ENCODE data around the gene STYXL1.

The STYXL1 gene

DNA sequence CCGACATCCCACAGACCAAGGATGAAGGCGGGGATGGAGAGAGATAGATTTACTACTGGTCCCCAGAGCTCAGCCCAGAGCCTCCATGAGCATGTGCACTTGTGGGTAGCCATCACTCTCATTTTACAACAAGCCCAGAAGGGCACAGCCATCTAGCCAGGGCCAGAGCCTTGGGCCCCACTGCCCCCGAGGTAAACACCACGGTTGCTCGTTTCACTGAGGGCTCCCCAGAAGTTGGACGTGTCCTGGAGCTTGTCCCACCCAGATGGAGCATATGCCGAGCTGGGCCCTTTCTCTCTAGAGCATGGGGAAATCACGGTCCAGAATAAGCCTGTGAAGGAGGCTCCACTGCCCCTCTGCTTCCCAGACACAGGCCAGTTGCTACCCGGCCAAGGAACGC is 44.4 kb downstream of the STYXL1 start:
- CTCF ChIA-PET: interaction anchor here (0.6 to 1.5 kb wide), 3 partner anchors 11 to 274 kb away, joined by 3 to 4 read pairs (median 3); no protein-coding TSS in a partner anchor
- TF ChIP-seq, protein P1, sequence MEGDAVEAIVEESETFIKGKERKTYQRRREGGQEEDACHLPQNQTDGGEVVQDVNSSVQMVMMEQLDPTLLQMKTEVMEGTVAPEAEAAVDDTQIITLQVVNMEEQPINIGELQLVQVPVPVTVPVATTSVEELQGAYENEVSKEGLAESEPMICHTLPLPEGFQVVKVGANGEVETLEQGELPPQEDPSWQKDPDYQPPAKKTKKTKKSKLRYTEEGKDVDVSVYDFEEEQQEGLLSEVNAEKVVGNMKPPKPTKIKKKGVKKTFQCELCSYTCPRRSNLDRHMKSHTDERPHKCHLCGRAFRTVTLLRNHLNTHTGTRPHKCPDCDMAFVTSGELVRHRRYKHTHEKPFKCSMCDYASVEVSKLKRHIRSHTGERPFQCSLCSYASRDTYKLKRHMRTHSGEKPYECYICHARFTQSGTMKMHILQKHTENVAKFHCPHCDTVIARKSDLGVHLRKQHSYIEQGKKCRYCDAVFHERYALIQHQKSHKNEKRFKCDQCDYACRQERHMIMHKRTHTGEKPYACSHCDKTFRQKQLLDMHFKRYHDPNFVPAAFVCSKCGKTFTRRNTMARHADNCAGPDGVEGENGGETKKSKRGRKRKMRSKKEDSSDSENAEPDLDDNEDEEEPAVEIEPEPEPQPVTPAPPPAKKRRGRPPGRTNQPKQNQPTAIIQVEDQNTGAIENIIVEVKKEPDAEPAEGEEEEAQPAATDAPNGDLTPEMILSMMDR (IDR thresholded peaks at IDR 0.05; ENCODE audit: insufficient read depth, low read length, missing control alignments): no peak

DNA sequence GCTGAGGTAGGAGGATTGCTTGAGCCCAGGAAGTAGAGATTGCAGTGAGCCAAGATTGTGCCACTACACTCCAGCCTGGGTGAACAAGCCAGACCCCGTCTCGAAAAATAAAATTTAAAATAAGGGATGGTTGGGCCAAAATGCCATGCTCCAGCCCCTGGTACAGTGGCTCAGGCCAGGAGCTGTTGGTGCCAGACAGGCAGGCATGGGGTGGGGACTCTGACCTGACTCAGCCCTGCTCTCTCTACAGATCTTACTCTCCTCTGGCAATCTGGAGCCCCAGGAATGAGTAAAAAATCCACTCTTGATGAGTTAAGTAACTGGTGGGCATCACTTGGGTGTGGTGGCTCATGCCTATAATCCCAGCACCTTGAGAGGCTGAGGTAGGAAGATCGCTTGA is 45.0 kb downstream of the STYXL1 start:
- DNase-seq (ENCODE audit: low read depth, low spot score): no peak
- POLR2A ChIA-PET: no interaction called here
- TF ChIP-seq, protein P1 (IDR thresholded peaks at IDR 0.05; ENCODE audit: insufficient read depth, low read length, missing control alignments): no peak
- CTCF ChIA-PET: interaction anchor here (1.5 kb wide), 1 partner anchor 18 kb away, joined by 4 read pairs; no protein-coding TSS in a partner anchor
- H3K4me3 ChIP-seq (ENCODE audit: low read depth, low read length): no peak overlapping the region

More for the DNA sequence above, 44.4 kb downstream of the STYXL1 start:
- POLR2A ChIA-PET: no interaction called here
- no peak for DNase-seq (ENCODE audit: low read depth, low spot score)
- no peak overlapping the region for H3K4me3 ChIP-seq (ENCODE audit: low read depth, low read length)

DNA sequence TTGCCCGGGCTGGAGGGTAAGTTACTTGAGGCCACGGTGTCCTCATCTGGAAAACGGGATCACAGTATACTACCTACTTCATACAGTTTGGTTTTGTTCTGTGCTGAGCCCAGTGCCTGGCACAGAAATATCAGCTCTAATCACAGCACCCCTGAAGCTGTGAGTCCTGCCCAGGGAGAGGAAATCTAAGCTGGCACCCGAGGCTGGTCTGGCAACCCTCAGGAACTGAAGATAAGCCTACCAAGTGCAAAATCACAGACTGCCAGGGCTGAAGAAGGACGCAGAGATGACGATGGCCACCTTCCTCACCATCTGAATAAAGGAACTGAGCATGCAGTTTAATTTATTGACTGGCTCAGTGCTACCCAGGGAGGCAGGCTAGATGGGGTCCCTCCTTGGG is 45.7 kb downstream of the STYXL1 start:
- no peak for DNase-seq (ENCODE audit: low read depth, low spot score)
- ChIA-PET POLR2A (no interaction called here), CTCF (interaction anchor here (0.8 kb wide), 1 partner anchor 9 kb away, joined by 4 read pairs; no protein-coding TSS in a partner anchor)
- TF ChIP-seq, protein P1 (IDR thresholded peaks at IDR 0.05; ENCODE audit: insufficient read depth, low read length, missing control alignments): no peak
- H3K4me3 ChIP-seq (ENCODE audit: low read depth, low read length): no peak overlapping the region

DNA sequence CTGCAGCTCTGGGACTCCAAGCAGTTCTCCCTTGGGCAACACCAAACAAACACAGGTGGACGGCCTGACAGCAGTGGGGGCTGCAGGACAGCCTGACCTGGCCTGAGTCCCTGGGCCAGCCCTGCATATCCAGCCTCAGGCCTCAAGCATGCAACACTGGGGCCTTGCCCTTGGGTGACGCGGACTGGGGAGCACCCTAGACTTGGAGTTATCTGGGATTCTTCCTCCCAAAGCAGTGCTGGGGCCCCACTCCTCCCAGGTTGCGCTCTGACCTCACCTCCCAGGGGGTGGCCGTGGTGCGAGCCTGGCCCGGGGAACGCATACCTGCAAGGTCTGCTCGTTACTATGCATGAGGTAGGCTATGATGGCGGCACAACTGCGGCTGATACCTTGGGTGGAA is 47.2 kb downstream of the STYXL1 start:
- TF ChIP-seq, protein P1 (IDR thresholded peaks at IDR 0.05; ENCODE audit: insufficient read depth, low read length, missing control alignments): no peak
- H3K4me3 ChIP-seq (ENCODE audit: low read depth, low read length): no peak overlapping the region
- DNase-seq (ENCODE audit: low read depth, low spot score): no peak
- CTCF ChIA-PET: no interaction called here
- POLR2A ChIA-PET: no interaction called here

DNA sequence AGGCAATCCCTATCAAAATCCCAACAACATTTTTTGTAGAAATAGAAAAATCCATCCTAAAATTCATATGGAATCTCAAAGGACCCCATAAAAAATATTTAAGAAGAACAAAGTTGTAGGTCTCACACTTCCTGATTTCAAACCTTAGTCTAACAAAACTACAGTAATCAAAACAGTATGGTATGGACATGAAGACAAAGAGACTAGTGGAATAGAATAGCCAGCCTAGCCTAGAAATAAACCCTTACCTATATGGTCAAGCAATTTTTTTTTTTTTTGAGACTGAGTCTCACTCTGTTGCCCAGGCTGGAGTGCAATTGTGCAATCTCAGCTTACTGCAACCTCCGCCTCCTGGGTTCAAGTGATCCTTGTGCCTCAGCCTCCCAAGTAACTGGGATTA is 49.8 kb downstream of the STYXL1 start:
- no peak overlapping the region for H3K4me3 ChIP-seq (ENCODE audit: low read depth, low read length)
- ChIA-PET POLR2A (no interaction called here), CTCF (interaction anchor here (0.8 kb wide), 1 partner anchor 22 kb away, joined by 3 read pairs; no protein-coding TSS in a partner anchor)
- TF ChIP-seq, protein P1 (IDR thresholded peaks at IDR 0.05; ENCODE audit: insufficient read depth, low read length, missing control alignments): no peak
- DNase-seq (ENCODE audit: low read depth, low spot score): no peak

DNA sequence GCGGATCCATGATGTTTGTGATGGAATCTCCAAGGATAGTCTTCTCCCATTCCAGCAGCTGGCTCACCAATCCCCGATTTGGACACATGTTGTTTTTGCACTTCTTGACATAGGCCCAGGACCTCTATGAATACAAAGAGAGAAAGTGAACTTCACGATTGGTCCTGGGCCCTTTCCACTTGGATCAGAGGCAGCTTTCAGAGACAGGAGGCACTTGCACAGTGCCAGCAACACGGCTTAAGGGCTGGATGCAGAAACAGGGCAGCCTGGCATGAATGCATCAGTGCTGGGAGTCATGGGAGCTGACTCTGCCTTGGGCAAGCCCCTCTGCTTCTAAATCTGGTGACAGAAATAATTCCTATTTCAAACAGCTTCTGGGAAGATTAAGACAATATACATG is 51.3 kb downstream of the STYXL1 start:
- TF ChIP-seq, protein P1 (IDR thresholded peaks at IDR 0.05; ENCODE audit: insufficient read depth, low read length, missing control alignments): no peak
- DNase-seq (ENCODE audit: low read depth, low spot score): no peak
- ChIA-PET CTCF (no interaction called here), POLR2A (no interaction called here)
- H3K4me3 ChIP-seq (ENCODE audit: low read depth, low read length): no peak overlapping the region
